SK-MEL-5 (cell line): ENCODE measurements around the gene RGS6. TPM values are rescaled to one million over a fixed set of nuclear protein-coding genes. Genes with fewer than 3 reads are reported as not detected.

ENCODE experiments used
- DNase-seq: peaks from one replicate; pipeline ENCODE4 v3.0.0-alpha.2; 2016; ENCODE audit warnings: low read depth, low spot score
- in situ Hi-C: cut with HindIII; loops from 2 replicates; pipeline ENCODE4 v1.10.0; 2016; ENCODE audit warnings: low sequenced_read_pairs, high pct_unique_total_duplicates, low pct_unique_long_range_greater_than_20kb
- total RNA-seq: library from RNA; depleted of rRNA; stranded (reverse); fragments of >200 nt; shearing (Covaris generic); gene quantifications from 2 replicates; pipeline ENCODE4 v1.2.3, GENCODE V29; 2014

RGS6 gene
- total RNA-seq, 1 experiment from 2014 or later = not detected

DNA sequence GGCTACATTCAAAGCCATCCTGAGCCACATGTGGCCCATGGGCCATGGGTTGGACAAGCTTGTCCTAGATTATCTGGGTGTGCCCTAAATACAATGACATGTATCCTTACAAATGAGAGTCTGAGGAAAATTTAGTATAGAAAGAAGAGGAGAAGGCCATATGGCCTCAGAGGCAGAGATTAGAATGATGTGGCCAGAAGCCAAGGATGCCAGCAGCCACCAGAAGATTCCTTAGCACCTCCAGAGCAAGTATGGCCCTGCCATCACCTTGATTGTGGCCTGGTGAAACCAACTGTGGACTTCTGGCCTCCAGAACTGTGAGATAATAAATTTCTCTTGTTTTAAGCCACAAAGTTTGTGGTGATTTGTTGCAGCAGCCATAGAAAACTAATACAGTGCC is 436.9 kb downstream of the RGS6 start:
- no peak for DNase-seq
- in situ Hi-C loops = no loop called here

DNA sequence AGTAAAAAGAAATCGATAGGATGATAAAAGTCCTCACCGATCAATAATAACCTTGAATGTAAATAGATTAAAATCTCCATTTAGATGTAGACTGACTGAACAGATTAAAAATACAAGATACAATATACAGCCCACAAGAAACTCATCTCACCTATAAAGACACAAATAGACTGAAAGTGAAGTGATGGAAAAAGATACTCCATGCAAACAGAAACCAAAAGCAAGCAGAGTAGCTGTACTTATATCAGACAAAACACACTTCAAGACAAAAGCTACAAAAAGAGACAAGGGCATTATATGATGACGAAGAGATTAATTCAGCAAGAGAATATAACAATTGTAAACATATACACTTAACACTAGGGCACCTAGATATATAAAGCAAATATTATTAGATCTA is 444.8 kb downstream of the RGS6 start:
- in situ Hi-C loops = no loop called here
- no peak for DNase-seq

DNA sequence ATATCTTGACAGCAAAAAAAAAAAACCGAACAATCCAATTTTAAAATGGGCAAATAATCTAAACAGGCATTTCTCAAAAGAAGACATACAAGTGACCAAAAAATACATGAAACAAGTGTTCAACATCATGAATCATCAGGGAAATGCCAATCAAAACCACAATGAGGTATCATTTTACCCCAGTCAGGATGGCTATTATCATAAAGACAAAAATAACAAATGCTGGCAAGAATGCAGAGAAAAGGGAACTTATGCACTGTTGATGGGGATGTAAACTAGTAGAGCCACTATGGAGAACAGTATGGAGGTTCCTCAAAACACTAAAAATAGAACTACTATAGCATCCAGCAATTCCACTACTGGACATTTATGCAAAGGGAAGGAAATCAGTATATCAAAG is 448.2 kb downstream of the RGS6 start:
- DNase-seq = no peak
- in situ Hi-C loops = no loop called here

DNA sequence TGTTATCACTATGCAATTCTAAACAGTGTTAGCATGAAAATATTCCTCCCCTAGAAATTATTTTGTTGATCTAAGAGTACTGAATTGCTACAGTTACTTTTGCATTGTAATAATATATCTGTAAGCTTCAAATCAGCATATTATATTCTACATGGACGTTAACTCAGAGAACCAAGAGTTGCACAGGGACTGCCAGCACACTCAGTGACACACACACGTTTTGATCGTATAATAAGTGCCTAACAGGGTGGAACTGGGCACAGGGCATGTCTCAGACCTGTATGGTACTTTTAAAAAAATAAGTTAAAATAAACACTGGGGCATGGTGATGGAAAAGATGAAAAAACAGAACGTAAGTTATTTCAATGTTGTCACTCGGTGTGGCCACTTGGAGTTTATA is 451.6 kb downstream of the RGS6 start:
- DNase-seq = no peak
- in situ Hi-C loops = no loop called here

DNA sequence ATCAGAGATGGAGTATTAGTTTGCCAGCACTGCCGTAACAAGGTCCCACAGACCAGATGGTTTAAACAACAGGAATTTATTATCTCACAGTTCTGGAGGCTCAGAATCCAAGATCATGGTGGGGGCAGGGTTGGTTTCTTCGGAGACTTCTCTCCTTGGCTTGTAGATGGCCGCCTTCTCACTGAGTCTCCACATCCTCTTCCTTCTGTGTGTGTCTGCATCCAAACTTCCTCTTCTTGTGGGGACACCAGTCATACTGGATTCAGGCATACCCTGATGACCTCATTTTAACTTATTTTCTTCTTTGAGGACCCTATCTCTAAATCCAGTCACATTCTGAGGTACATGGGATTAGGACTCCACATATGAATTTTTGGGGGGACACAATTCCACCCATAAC is 455.5 kb downstream of the RGS6 start:
- in situ Hi-C loops = no loop called here
- no peak for DNase-seq

DNA sequence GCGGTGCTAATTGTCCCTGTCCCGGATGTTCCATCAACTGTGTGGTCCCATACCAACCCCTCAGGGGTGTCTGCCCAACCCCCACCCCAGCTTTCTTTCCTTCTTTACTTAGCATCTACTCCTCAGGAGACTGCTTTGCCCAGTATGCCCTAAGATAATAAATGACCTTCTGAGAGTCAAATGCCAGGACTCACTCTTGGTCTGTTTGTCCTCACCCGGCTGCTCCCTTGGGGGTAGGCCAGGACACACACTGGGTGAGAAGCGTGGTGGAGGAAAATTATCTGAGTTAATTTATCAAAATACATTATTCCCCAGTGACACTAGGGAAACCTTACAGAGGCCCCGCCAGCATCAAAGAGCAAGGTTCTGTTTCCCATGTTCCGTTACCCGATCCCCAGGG is 457.0 kb downstream of the RGS6 start:
- DNase-seq = no peak
- in situ Hi-C loops = no loop called here

DNA sequence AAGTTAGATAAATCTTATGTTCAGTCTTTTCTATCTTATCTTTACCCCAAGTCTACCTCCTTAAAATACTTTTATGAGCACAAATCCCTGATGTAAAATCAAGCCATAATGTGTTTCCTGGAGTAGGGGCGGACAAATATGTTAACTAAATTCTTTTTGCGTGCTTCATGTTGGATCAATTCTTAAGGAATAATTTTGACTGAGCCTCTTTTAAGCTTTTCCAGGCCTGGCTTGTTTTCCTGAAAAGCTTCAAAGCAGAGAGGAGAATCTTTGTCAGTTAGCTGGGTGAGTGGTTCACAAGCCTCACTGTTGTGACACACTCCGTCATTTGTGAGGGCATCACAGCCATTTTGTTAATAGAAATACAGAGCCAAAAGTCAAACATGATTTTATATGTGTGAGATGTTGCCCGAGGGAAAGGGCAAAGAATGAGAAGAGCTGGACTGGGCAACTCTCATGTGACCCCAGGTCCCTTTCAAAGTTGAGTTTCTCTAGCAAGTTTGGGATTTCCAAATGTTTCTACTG is 468.9 kb downstream of the RGS6 start:
- no peak for DNase-seq
- in situ Hi-C loops = no loop called here

DNA sequence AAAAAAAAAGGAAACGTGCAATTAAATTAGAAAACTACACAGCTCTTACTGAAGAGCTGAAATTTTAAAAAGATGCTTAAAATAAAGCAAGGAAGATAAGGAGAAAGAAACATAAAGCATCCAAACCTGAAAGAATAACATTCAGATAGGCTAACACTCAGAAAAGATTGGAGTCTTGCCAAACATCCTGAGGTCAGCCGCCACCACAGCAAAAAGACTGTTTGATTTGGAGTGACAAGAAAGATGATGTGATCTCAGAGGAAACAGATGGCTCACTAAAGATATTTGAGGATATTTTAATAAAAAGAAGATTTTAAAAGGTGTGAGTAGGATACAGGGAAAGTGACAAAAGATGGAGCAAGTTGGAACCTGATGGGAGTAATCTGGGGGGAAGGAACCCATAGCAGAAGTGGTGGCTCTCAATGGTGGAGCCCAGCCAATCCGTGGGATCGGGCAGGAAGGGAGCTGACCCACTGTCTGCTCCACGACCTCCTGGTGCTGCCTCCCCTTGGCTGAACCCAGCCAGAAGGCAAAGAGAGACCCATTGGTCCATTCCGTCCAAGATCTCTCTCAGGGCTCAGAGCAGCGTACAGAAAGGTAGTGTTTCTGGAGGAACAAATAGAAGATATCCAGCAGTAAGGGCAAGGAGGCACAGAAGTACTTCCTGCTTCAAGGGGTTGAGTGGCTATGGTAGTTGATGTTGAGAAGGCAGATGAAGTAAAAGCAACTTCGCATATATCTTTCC is 469.6 kb downstream of the RGS6 start:
- in situ Hi-C loops = no loop called here
- no peak for DNase-seq

DNA sequence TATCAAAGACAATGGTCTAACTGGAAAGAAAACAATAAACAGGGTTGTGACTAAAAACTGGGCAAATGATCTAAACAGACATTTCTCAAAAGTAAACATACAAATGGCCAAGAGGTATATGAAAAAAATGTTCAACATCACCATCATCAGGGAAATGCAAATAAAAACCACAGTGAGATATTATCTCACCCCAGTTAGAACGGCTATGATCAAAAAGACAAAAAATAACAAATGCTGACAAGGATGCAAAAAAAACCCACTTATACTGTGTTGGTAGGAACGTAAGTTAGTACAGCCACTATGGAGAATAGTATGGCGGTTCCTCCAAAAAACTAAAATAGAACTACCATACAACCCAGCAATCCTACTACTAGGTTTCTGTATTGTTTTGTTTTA is 470.1 kb downstream of the RGS6 start:
- DNase-seq = no peak
- in situ Hi-C loops = no loop called here

DNA sequence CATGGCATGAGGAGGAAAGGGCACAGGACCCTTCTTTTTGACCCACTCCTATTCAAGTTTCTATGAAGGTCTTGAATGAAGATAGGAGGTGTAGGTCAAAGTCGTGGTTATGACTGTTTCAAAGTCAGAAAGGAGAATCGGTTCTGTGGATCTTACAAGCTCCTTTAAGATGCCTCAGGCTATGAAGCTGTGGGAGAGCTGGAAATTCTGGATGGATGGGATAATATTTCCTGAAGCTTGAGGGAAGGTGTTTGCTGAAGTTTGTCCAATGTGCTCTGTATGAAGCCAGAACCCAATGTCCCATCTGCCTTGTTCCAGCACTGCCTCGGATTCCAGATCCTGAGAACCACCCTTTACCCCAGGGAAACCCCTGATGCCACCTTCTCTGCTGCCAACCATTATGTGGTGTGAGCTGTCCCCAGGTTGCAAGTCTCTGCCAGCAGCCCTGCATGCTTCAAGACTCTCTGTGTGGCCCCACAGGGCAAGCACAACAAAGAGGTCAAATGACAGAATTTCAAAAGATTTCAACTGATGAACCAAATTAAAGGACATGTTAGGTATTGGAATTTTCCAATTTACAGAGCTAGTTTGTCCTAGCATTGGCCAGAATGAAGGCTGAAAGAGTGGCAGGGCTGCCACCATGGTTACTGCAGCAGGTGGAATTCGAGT is 472.0 kb downstream of the RGS6 start:
- in situ Hi-C loops = no loop called here
- no peak for DNase-seq

DNA sequence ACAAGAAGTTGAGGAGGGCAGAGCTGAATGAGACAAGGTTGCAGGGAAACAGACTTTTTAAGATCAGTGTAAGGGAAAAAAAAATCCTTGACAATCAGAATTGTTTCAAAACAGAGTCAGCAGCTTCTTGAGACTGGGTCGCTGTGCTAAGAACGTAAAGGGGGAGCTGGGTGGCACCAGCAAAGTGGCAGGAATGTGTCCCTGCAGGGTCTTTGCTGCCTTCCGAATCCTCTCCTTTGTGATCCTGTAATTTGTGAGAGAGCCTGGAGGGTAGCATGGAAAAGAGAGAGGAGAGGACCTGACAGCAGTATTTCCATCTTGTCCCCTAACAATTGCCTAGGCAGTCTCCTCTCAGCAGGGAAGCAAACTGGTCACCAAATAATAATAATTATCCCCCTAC is 472.8 kb downstream of the RGS6 start:
- in situ Hi-C loops = no loop called here
- DNase-seq = no peak

DNA sequence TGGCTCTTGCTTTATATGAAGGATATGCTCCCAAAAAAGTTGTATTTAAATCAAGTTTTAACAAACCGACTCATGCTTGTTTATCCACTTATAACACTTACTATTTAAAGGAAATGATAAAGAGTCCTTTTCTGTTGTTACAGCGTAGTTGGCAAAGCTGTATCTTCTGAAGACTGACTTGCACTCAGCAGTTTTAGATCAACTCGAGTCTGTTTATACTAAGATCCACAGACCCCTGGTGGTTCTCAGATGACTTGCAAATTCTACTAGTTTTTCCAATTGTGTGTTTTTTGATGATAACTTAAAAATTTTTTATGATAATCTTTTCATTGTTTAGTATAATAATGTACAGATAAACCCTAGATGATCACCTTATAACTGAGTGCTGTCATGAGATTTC is 475.8 kb downstream of the RGS6 start:
- no peak for DNase-seq
- in situ Hi-C loops = no loop called here

DNA sequence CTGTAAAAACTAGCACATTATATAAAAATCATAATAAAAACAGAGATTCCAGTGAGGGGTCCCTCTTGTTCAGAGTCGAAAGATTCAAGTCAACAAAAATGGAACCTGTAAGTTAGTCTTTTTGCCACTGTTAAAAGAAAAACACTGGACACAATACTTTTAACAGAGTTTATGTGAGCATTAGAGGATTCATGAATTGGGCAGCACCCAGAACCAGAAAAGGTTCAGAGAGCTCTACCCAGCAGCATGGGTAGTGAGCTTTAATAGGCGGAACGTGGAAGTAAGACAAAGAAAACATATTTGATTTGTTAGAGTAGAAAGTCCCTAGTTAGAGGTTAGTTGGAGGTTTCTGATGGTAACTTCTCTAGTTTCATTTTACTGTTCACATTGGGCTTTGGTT is 476.8 kb downstream of the RGS6 start:
- in situ Hi-C loops = no loop called here

DNA sequence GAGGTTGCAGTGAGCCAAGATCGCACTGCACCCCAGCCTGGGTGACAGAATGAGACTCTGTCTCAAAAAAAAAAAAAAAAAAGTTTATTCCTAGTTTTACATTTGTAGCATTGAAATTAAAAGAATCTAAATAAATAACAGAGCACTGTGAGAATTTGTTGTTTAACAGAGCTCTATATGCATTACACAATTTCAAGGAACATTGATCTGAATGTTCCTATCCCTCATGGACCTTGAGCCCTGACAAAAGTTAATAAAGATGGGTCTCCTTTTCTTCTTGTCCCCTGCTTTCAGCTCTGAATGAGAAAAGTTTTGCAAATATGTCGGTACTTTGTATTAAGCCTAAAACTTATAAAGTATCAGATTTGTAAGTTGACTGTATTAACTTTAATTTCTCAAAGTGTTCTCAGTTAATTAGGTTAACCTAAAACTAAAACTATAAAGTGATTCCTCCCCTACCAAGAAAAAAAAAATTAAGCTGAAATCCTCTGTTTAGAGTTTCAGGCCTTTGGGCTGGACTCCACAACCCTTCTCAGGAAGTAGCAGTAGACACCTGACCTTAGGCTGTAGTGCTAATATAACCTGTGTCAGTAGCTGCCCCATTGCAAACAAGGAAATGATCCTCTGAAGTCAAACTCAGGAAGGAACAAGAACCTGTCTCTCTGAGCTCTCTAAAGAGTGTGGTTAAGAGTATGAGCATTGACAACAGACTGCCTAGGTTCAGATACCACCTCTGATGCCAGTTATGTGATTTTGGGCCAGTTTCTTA is 484.0 kb downstream of the RGS6 start:
- no peak for DNase-seq
- in situ Hi-C loops = no loop called here

More for the DNA sequence above, 476.8 kb downstream of the RGS6 start:
- no peak for DNase-seq

DNA sequence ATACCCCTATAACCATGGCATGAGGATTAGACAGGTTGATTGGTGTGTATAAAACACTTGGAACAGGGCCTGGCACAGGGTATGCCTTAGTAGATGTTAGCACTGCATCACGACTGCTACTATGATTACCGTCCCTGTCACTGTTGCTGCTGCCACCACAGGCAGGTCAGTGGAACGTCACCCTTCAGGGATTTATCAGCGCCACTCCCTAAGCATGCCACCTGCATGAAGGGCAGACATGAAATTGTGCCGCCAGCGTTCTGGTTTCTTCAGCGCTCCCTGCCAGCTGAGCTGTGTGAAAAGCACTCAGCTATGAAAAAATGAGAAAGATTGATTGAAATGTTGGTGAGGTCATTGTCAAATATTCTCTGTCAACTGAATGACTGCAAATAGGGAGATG is 484.7 kb downstream of the RGS6 start:
- no peak for DNase-seq
- in situ Hi-C loops = no loop called here

DNA sequence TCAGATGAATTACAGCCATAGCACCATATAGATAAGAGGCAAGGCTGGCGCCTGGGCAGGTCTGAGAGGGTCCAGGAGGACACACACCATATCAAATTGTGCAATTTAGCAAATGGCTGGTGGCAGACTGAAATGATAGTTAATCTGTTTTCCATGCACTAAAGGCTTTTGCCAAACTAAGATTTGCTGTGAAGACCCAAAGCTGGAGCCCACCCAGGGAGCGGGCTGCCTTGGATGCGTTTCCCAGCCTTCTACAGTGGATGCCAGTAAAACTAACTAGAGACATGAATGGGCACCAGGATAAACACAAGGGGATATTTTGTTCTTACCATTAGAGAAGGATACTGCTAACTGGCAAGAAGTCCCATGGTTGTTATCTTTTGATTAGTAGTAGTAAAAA is 486.6 kb downstream of the RGS6 start:
- in situ Hi-C loops = no loop called here
- no peak for DNase-seq

DNA sequence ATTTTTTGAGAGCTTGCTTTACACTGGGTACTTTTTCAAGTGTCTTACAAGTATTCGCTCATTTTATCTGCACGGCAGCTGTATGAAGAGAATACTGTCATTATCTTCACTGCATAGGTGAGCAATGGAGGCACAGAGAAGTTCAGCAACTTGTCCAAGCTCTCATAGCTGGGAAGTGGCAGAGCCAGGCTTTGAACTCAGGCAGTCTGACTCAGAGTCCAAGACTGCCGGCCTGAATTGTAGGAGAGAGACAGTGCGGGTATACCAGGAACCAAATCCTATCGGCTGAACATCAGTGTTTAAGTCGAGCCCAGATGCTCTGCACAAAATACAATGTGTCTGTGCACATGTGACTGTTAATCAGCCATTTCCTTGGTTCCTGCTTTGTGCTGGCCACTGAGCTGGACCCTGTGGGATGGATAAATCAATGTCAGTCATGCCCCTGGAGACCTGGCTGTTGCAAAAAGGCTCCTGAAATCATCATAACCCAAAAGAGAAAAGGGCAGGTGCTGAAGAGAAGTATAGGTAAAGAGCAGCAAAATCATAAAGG is 487.1 kb downstream of the RGS6 start:
- in situ Hi-C loops = no loop called here
- DNase-seq = no peak

DNA sequence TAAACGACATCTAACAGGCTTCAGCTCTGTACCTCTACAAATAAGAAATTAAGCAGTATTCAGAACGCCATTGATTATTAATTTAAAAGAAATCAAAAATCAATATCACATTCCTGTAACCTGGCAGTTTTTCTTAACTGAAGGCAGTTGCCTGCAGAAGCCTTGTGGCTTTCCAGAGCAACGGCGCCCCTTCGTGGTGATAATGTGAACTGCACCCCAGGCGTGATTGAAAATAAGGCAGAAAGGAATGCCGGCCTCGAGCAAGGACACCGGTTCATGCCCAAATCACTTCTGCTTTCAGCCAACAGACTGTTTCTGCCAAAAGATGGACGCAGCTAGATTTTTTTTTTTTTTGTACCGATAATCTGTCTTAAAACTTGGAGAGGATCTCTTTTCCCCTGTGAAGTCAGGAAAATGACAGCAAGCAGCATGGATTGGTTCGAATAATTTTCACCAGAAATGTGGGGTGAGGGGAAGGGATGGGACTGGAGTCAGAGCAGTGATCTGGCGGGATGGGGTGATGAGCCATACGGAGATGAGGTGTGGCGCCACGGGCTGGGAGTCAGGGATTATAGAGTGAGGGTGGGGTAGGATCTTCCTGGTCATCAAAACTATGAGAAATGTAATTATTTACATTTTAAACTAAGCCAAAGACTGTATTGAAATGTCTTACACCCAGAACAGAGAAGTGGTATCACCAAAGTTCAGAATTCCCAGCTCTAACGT is 488.7 kb downstream of the RGS6 start:
- in situ Hi-C loops = no loop called here
- peak; percentile 75 for DNase-seq
